Panc1 (cell line): ENCODE measurements around the gene COQ8B. TPM values are rescaled to one million over a fixed set of nuclear protein-coding genes. Genes with fewer than 3 reads are reported as not detected.

Experiments
- ATAC-seq: fragments of 200-7000 bp; cut with Tn5 transposase; 2 replicates; pipeline ENCODE4 v1.9.1; 2020; ENCODE audit warnings: mild to moderate bottlenecking, moderate library complexity
- BruUV-seq: library from RNA; stranded (reverse); fragments of 400-500 nt; replicated peaks from 2 replicates; lab custom pipeline; 2021; lab: Mats Ljungman, UMichigan
- CTCF ChIA-PET: fragments of 300-600 bp; sonication (Branson Sonifier 250); formaldehyde crosslinking; loops from one replicate; lab custom pipeline; 2022; ENCODE audit warnings: antibody characterized with exemption; lab: Charles Lee
- POLR2A ChIA-PET: fragments of 300-600 bp; sonication (Branson Sonifier 250); formaldehyde crosslinking; loops from one replicate; lab custom pipeline; 2022; ENCODE audit warnings: antibody characterized with exemption; lab: Charles Lee
- DNase-seq: peaks from one replicate; pipeline ENCODE4 v3.0.0-alpha.2; 2010; ENCODE audit warnings: low read depth, low spot score
- H3K27ac ChIP-seq: 2 replicates; pipeline ENCODE4 v1.5.1; 2011; ENCODE audit warnings: mild to moderate bottlenecking, low read length, inconsistent platforms
- H3K27me3 ChIP-seq: fragments of 200-500 bp; sonication (Bioruptor generic); 2 replicates; pipeline ENCODE4 v1.6.0; 2014; ENCODE audit warnings: low read length, inconsistent platforms; ENCODE audit not compliant: control insufficient read depth, insufficient read depth
- H3K36me3 ChIP-seq: fragments of 200-500 bp; sonication (Bioruptor generic); 2 replicates; pipeline ENCODE4 v1.5.1; 2014; ENCODE audit warnings: inconsistent platforms, mild to moderate bottlenecking, low read length, moderate library complexity; ENCODE audit not compliant: control insufficient read depth, insufficient read depth
- H3K4me1 ChIP-seq: 2 replicates; pipeline ENCODE4 v1.5.1; 2011; ENCODE audit warnings: inconsistent platforms, mild to moderate bottlenecking, low read length, moderate library complexity; ENCODE audit not compliant: control insufficient read depth, insufficient read depth
- H3K4me3 ChIP-seq, 2 experiments: 2 replicates each; pipeline ENCODE4 v1.5.1; 2011 to 2012; ENCODE audit warnings: low read depth in 2 of 2, low read length in 2 of 2, mild to moderate bottlenecking in 2 of 2, inconsistent platforms in 1 of 2, moderate library complexity in 1 of 2
- H3K9me3 ChIP-seq: fragments of 200-500 bp; sonication (Bioruptor generic); 2 replicates; pipeline ENCODE4 v1.5.1; 2014; ENCODE audit warnings: low read depth, mild to moderate bottlenecking, inconsistent platforms, low read length, moderate library complexity; ENCODE audit not compliant: control insufficient read depth, insufficient read depth
- POLR2AphosphoS5 ChIP-seq: IDR thresholded peaks from 2 replicates; pipeline ENCODE4 v1.6.1; 2012; ENCODE audit warnings: mild to moderate bottlenecking, low read depth, low read length, moderate library complexity
- SIN3A ChIP-seq: IDR thresholded peaks from 2 replicates; pipeline ENCODE4 v1.6.1; 2012; ENCODE audit warnings: low read depth, mild to moderate bottlenecking, low read length, moderate library complexity, borderline replicate concordance; ENCODE audit not compliant: insufficient read depth
- TCF7L2 ChIP-seq: IDR thresholded peaks from 2 replicates; pipeline ENCODE4 v1.6.1; 2011; ENCODE audit warnings: mild to moderate bottlenecking, low read depth, low read length, inconsistent platforms
- in situ Hi-C: cut with HindIII; loops from 2 replicates; pipeline ENCODE4 v1.10.0; 2016; ENCODE audit warnings: low sequenced_read_pairs, low pct_unique_long_range_greater_than_20kb
- intact Hi-C: fragments of 100-400 bp; cut with micrococcal nuclease; formaldehyde crosslinking; loops from one replicate; pipeline ENCODE4 v1.10.0; 2022; ENCODE audit not compliant: unreplicated experiment
- total RNA-seq: library from RNA; stranded (reverse); gene quantifications from one replicate; pipeline ENCODE4 v1.2.1, GENCODE V29; 2021; ENCODE audit not compliant: unreplicated experiment
- TF ChIP-seq, protein P1 (sequence below), 2 experiments: IDR thresholded peaks; 2 replicates each; pipeline ENCODE4 v1.6.1; 2011 to 2012; ENCODE audit warnings: low read depth in 2 of 2, control low read depth in 1 of 2, low read length in 1 of 2, mild to moderate bottlenecking in 1 of 2, moderate library complexity in 1 of 2; ENCODE audit not compliant: insufficient read depth in 1 of 2
- TF ChIP-seq, protein P2 (sequence below): fragments of 450-650 bp; IDR thresholded peaks from 2 replicates; pipeline ENCODE4 v1.5.1; 2017; ENCODE audit warnings: mild to moderate bottlenecking

The COQ8B gene
- total RNA-seq, 1 experiment from 2014 or later, result 15.6 TPM

DNA sequence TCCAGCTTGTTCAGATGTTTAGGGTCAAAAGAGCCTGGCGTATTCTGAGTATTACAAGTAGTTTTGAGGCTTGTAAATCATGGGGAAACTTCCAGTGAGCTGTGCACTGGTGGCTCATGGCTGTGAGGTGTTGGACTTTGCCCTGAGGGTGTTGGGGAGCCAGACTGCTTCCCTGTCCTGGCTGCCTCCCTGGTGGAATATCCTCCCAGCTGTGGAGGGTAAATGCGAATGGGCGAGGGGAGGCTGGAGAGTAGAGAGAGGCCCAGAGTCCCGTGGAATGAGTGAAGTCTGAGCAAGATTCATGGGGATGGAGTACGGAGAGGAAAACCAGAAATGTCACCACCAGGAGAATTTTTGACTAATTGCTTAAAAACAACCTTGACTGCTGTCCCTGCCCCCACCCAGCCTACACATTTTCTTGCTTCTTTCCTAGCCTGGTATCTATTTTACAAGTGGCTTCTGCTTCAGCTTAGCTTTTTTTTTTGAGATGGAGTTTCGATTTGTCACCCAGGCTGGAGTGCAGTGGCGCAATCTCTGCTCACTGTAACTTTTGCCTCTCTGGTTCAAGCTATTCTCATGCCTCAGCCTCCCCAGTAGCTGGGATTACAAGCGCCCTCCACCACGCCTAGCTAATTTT, 38.0 kb upstream of the COQ8B start:
- DNase-seq, result no peak
- H3K27me3 ChIP-seq, result no peaks in the 10 kb centered on the region
- POLR2A ChIA-PET, result interaction anchor here (0.7 kb wide), 1 partner anchor 1298 kb away, joined by 5 read pairs; no protein-coding TSS in a partner anchor
- peaks cover 11% of the 10 kb centered on the region for H3K36me3 ChIP-seq
- in situ Hi-C loops (no loop called here), intact Hi-C loops (no loop called here)
- H3K9me3 ChIP-seq, result no peaks in the 10 kb centered on the region
- peak overlapping the region; percentile 67 for H3K27ac ChIP-seq
- ATAC-seq, result no peak
- BruUV-seq, result no TSS peak
- no peak for TF ChIP-seq TCF7L2
- no peak for TF ChIP-seq SIN3A
- no peak for TF ChIP-seq POLR2AphosphoS5
- TF ChIP-seq, protein P1, sequence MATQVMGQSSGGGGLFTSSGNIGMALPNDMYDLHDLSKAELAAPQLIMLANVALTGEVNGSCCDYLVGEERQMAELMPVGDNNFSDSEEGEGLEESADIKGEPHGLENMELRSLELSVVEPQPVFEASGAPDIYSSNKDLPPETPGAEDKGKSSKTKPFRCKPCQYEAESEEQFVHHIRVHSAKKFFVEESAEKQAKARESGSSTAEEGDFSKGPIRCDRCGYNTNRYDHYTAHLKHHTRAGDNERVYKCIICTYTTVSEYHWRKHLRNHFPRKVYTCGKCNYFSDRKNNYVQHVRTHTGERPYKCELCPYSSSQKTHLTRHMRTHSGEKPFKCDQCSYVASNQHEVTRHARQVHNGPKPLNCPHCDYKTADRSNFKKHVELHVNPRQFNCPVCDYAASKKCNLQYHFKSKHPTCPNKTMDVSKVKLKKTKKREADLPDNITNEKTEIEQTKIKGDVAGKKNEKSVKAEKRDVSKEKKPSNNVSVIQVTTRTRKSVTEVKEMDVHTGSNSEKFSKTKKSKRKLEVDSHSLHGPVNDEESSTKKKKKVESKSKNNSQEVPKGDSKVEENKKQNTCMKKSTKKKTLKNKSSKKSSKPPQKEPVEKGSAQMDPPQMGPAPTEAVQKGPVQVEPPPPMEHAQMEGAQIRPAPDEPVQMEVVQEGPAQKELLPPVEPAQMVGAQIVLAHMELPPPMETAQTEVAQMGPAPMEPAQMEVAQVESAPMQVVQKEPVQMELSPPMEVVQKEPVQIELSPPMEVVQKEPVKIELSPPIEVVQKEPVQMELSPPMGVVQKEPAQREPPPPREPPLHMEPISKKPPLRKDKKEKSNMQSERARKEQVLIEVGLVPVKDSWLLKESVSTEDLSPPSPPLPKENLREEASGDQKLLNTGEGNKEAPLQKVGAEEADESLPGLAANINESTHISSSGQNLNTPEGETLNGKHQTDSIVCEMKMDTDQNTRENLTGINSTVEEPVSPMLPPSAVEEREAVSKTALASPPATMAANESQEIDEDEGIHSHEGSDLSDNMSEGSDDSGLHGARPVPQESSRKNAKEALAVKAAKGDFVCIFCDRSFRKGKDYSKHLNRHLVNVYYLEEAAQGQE (IDR thresholded peaks at IDR 0.05; ENCODE audit: insufficient read depth in 1 of 2, low read depth in 2 of 2, low read length in 1 of 2), result no peak
- TF ChIP-seq, protein P2, sequence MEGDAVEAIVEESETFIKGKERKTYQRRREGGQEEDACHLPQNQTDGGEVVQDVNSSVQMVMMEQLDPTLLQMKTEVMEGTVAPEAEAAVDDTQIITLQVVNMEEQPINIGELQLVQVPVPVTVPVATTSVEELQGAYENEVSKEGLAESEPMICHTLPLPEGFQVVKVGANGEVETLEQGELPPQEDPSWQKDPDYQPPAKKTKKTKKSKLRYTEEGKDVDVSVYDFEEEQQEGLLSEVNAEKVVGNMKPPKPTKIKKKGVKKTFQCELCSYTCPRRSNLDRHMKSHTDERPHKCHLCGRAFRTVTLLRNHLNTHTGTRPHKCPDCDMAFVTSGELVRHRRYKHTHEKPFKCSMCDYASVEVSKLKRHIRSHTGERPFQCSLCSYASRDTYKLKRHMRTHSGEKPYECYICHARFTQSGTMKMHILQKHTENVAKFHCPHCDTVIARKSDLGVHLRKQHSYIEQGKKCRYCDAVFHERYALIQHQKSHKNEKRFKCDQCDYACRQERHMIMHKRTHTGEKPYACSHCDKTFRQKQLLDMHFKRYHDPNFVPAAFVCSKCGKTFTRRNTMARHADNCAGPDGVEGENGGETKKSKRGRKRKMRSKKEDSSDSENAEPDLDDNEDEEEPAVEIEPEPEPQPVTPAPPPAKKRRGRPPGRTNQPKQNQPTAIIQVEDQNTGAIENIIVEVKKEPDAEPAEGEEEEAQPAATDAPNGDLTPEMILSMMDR, result no peak
- CTCF ChIA-PET, result no interaction called here
- peak overlapping the region in 1 of 2 experiments; percentile 24; a peak in 1 of 4 replicates for H3K4me3 ChIP-seq
- H3K4me1 ChIP-seq, result peaks cover 4% of the 10 kb centered on the region

DNA sequence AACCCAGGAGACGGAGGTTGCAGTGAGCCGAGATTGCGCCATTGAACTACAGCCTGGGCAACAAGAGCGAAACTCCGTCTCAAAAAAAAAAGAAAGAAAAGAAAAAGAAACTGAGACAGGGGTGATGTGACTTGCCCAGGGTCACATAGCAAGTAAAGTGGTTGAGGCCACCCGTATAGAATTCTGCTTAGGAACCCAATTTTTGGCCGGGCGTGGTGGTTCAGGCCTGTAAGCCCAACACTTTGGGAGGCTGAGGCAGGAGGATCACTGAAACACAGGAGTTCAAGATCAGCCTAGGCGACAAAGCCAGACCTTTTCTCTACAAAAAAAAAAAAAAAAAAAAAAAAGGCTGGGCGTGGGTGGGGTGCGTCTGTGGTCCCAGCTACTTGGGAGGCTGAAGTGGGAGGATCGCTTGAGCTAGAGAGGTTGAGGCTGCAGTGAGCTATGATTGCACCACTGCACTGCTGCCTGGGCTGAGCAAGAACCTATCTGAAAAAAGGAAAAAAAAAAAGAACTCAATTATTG, 35.6 kb upstream of the COQ8B start:
- POLR2A ChIA-PET, result interaction anchor here (0.6 to 0.7 kb wide), 2 partner anchors 38 to 157 kb away, joined by 3 to 14 read pairs; no protein-coding TSS in a partner anchor

More for the DNA sequence above, 35.6 kb upstream of the COQ8B start:
- H3K9me3 ChIP-seq, result no peaks in the 10 kb centered on the region
- peaks cover 9% of the 10 kb centered on the region for H3K36me3 ChIP-seq
- peaks cover 10% of the 10 kb centered on the region for H3K4me1 ChIP-seq
- CTCF ChIA-PET, result no interaction called here
- in situ Hi-C loops (no loop called here), intact Hi-C loops (no loop called here)
- no TSS peak for BruUV-seq
- H3K27me3 ChIP-seq, result no peaks in the 10 kb centered on the region
- DNase-seq, result no peak
- no peak for ATAC-seq
- peak overlapping the region; percentile 98 for H3K27ac ChIP-seq
- TF ChIP-seq TCF7L2 (no peak), POLR2AphosphoS5 (no peak)
- TF ChIP-seq, protein P2, result no peak
- peak overlapping the region; percentile 74 to 97 for H3K4me3 ChIP-seq
